GM18517 (cell line): ENCODE measurements around the gene SURF2.
"Not testable (repeated sequence)": the region's sequence is repeated elsewhere in the genome, so short reads cannot be mapped to it uniquely, and the experiment has no call there.

Experiments used
- ATAC-seq: cut with Tn5 transposase; IDR thresholded peaks from one replicate; pipeline ENCODE4 v1.9.1; 2021; ENCODE audit warnings: mild to moderate bottlenecking, moderate library complexity; ENCODE audit not compliant: unreplicated experiment

Gene SURF2

DNA sequence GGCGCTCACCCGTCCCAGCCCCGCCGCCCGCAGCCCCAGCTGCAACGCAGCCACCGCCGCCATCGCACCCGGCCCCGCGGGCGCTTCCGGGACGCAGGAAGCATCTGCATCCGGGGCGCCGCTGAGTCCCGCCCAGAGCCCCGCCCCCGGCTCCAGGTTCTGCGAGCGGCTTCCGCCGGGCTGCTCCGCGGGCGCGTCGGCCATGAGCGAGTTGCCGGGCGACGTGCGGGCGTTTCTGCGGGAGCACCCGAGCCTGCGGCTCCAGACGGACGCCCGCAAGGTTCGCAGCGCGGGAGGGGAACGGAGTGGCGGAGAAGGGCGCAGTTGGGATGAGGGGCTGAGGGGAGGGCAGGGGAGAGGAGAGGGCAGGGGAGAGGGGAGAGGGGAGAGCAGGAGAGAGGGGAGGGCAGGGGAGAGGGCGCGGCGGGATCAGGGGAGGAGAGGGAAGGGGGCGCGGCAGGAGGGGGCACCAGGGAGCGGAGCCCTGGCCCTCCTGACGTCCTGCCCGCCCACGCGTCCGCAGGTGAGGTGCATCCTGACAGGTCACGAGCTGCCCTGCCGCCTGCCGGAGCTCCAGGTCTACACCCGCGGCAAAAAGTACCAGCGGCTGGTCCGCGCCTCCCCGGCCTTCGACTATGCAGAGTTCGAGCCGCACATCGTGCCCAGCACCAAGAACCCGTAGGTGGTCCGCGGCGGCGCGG lies at the start of gene SURF2, which contains the start of gene SURF1:
Gene SURF2 (plus strand): TSS at position 160 of the 701 bp plus-strand sequence. CDS start 43 bp downstream, at position 203.
Gene SURF1 (minus strand): TSS at position 97 of the 701 bp plus-strand sequence. CDS start 34 bp downstream, at position 63.
- peak; percentile 48 for ATAC-seq

GRCh38 chr9:133307301-133307700 lies 49.0 kb upstream of the SURF2 start:
- no peak for ATAC-seq

DNA sequence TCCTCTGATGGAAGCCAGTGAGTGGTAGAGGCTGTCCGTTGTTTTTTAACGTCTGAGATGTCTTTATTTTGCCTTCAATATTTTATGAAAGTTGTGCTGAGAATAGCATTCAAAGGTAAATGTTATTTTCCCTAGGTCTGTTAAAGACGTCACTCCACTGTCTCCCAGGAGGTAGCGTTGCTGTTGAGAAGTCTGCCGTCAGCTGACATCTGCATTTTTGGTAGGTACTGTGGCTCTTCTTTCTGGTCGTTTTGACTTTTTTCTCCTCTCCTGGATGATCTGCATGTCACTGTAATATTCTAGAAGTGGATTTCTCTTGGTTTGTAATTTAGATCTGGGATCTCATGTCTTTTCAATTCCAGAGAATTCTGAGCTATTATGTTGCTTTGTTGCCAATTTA lies 46.7 kb upstream of the SURF2 start:
- no peak for ATAC-seq

GRCh38 chr9:133315997-133316396 lies 40.4 kb upstream of the SURF2 start:
- ATAC-seq, result no peak

DNA sequence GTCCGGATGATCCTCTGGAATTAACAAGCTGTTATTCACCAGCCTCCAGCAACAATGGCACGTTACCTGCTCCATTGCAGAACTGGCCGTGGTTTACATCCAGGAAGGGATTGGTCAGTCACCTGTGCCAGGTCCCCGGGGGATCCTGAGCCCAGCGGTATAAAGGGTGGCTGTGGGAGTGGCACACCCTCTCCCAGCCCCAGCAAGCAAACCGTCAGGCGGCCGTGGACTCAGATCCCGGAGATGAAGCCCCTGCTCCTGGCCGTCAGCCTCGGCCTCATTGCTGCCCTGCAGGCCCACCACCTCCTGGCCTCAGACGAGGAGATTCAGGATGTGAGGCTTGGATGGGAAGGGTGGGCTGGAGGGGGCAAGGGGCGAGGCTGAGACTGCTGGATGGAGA lies 38.8 kb upstream of the SURF2 start:
- ATAC-seq, result not testable (repeated sequence)

- ATAC-seq, result no peak
Observed at GRCh38 chr9:133320421-133320881, 35.9 kb upstream of the SURF2 start.

DNA sequence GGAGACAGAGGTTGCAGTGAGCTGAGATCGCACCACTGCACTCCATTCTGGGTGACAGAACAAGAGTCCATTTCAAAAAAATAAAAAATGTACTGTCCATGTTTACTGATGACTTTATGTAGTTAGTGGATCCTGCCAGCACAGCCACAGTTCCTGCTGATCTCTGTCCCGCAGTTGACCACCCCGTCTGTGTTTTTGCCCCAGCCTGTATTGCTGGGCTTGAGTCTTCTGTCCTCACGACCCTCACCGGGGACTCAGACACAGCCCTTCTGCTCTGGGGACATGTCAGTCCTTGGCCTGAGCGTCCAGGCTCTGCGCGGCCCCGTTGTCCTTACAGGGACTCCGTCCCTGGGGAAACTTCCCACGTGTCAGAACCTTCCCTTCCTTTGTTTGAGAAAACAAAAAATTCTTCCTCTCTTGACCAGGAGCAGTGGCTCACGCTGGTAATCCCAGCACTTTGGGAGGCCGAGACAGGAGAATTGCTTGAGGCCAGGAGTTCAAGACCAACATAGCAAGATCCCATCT lies 34.9 kb upstream of the SURF2 start:
- ATAC-seq, result no peak

DNA sequence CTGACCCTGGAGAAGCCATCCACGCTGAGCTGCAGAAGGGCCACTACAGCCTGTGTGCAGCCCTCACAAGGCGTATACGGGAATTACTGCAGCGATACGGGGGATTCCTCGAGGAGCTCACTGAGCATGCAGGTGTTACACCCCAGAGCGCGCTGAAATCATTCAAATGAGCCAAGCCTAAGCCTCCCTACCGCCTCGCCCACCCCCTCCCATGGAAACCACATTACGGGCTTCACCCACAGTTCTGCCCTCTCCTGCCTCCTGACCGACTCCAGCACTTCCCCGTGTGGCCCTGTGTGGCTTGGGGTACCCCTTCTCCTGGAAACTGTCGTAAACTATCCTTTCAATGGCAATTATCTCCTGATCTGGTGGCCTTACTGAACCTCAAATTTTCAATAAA lies 33.6 kb upstream of the SURF2 start:
- ATAC-seq, result no peak

GRCh38 chr9:133323211-133323610 lies 33.1 kb upstream of the SURF2 start:
- no peak for ATAC-seq

DNA sequence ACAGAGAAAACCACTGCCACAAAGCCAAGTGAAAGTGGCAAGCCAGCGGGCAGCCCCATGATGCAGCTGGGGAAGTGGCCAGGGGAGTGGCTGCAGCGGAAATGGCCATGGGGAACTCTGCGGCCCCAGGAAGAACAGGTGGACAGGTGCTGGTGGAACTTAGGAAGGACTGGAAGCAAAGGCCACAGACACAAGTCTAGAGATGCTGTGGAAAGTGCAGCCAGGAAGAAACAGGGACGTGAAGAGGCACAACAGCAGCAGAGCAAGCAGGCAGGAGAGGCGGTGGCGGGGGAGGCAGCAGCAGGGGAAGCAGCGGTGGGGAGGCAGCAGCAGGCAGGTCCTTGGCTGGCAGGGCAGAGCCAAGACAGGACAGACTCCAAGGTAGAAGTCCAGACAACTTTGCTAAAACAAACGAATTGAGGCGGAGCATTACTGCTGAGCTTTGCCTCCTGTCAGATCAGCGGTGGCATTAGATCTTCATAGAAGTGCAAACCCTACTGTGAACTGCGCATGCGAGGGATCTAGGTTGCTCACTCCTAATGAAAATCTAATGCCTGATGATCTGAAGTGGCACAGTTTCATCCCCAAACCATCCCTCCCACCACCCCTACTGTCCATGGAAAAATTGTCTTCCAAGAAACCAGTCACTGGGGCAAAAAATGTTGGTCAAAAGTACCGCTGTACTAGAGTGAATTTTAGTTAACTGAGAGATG lies 32.2 kb upstream of the SURF2 start:
- ATAC-seq, result no peak

- ATAC-seq, result not testable (repeated sequence)
Observed at GRCh38 chr9:133327021-133327420, 29.3 kb upstream of the SURF2 start.

DNA sequence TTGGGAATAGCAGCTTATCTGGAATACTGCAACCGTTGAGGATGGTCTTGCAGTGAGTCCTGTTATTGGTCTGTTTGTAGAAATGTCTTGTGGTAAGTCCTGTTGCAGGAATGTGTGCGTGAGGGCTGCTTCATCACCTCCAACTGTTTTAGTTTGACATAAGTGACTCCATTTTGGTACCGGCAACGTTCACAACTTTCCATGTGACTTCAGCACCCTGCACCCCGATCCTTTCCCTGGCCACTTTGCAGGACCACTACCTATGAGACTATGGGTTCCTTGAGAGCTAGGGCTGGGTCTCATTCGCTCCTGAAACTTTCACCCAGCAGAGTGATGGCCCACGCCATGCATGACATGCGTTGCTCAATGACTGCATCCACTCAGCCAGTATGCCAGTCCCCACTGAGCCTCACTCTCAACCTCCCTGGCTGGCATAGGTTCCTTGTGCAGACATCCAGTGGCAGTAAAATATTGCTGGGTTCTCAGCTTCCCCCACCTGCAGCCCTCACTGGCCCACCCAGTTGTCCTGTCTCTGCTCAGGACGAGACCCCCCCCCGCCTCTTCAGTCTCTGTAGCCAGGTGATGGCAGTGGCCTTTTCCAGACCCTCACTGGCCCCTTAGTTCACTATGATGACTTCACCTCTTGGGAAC lies 28.4 kb upstream of the SURF2 start:
- ATAC-seq, result no peak

GRCh38 chr9:133329306-133330156 lies 26.8 kb upstream of the SURF2 start:
- not testable (repeated sequence) for ATAC-seq

GRCh38 chr9:133331221-133331620 lies 25.1 kb upstream of the SURF2 start:
- no peak for ATAC-seq

- ATAC-seq, result no peak
Observed at GRCh38 chr9:133331641-133332380, 24.5 kb upstream of the SURF2 start.

DNA sequence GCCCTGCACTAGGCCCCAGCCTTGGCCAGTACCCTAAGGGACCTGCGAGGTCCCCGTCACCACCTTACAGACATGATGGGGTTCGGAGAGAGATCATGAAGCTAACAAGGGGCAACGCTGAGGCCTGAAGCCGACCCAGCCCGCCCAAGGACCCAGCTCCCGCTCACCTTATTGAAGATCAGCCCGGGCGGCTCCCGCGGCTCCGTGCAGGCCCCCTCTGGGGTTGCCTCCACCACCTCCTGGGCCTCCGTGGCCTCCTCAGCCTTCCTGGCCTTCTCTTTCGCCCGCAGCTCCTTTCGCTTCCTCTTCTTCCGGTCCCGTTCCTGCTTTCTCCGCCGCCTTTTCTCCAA lies 24.0 kb upstream of the SURF2 start:
- no peak for ATAC-seq

DNA sequence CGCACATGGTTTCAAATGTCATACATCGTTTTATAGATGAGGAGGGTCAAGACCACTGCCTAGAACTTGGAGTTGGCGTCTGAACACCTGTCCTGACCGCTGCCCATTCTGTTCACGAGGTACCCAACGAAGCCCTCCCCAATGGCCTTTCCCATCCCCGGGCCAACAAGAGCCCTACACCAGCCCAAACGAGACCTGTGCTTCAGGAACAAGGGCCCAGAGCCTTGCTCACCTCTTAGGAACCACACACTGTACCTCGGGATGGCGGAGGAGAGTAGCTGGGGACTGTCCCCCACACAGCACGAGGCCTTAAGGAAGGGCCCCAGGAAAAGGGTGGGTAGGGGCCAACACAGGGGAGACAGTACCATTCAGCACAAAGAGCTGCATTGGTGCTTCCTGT lies 23.3 kb upstream of the SURF2 start:
- ATAC-seq, result no peak

DNA sequence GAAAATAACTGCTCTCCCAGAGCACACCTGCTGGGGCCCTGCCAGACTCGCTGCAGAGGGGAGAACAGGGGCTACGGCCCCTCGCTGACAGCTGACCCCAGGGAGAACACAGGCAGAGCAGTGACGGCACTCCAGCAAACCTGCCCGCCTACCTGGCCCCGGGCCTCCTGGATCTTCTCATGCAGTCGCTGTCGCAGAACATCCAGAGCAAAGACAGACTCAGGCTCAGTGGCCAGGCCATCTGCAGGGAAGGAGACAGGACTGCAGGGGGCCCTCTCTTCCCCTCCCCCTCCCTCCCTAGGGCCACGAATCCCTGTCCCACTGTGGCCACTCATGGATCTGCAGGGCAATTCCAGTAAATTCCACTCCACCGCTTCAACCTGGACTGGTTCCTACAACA lies 22.8 kb upstream of the SURF2 start:
- ATAC-seq, result no peak

GRCh38 chr9:133334161-133334560 lies 22.2 kb upstream of the SURF2 start:
- no peak for ATAC-seq

- not testable (repeated sequence) for ATAC-seq
Observed at GRCh38 chr9:133334888-133335287, 21.5 kb upstream of the SURF2 start.
